ENCODE results near the gene DOCK1.

The DOCK1 gene

DNA sequence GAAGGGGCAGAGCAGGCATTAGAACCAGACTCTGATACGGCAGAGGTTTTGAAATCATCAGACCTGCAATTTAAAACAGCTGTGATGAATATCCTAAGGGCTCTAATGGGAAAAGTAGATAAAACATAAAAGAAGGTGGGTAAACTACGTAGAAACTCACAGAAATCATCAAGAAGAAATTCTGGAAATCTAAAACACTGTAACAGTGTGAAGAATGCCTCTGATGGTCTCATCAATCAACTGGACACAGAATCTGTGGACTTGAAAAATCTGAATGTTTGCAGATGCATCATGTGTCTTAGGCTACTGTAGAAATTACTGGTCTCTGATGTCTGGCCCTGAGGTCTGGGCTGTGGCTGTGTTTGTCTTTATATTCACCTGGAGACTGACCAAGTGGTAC, 470.8 kb downstream of the DOCK1 start:
- DNase-seq = no peak

GRCh38 chr10:127378628-127379027, 473.4 kb downstream of the DOCK1 start:
- no peak for DNase-seq

GRCh38 chr10:127384532-127384931, 479.3 kb downstream of the DOCK1 start:
- no peak for DNase-seq

DNA sequence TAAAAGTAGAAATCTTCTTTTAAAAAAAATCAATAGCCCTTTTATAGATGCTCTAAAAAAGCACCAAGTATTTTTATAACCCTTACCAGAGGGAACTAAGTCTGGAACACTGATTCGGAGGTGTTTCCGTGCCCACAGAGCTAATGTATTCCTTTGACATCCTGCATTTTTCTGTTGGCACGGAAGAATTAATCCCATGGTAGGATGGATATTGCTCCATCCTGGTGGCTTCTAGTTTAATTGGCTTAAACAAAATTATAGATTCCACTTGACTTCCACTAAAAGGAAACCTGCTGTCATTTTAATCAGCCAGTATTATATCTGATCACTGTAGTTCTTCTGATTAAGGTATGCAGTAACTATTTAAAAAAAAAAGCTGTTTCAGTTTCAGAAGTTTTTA, 479.8 kb downstream of the DOCK1 start:
- no peak for DNase-seq

DNA sequence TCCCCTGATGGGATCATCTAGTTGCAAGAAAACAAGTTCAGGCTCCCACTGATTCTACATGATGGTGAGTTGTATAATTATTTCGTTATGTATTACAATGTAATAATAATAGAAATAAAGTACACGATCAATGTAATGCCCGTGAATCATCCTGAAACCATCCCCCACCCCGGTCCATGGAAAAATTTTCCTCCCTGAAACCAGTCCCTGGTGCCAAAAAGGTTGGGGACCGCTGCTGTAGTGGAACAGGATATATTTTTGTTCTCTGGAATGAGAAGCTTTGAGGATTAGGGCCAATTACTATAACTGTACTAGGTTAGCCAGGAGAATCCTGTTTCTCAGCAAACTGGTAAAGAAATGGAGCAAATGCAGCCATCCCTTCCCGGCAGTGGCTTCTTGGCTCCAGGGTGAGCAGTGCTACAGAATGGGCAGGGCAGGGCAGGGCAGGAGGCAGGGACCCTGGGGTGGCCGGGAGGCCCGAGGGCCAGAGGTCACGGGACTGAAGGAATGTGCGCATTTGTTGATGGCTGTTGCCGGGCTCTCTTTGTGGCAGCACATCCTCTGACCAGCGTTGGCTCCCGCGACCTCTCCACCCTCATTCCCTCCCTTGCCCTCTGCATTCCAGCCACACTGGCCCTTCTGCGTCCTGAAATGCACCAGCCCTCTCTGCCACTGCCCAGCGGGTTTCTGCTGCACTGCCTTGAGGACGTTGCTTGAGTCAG, 481.5 kb downstream of the DOCK1 start:
- no peak for DNase-seq

GRCh38 chr10:127391875-127392274, 486.6 kb downstream of the DOCK1 start:
- DNase-seq = no peak

- no peak for DNase-seq
These were observed 487.4 kb downstream of the DOCK1 start for GRCh38 chr10:127392351-127393235.

DNA sequence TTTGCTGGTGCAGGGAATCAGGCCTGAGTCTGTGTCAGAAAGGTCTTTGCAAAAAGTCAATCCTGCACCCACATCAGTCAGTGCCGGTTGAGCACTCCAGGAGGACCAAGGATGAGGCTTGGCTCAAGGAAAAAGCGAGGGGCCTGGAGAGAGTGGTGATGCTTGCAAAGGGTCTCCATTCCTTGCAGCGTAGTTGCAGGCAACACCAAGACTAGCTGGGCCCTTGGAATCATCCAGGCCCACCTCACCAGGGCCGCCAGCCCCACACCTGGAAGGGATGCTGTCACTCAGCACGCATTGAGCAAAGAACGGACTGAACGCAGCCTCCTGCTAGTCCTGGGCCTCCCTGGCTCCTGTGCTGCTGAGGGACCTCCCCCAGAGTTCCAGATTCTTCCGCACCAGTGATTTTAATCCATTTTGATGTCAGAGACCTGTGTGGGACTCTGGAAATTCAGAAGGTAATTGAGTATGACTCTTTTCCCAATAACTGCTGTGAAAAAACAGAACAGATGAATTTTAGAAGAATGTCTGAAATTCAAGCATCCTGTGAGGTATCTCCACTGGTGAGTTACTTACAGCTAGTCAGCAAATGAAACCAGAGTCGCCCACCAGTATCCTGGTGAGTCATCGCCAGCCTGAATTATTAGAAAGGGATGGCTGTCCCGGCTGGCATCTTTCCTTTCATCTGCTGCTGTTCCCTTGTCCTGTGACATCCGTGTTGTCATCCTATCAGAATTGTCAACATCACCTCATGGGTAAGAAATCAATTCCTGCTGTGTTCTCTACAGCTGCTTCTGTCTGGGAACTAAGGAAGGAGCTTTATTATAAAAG, 493.1 kb downstream of the DOCK1 start:
- DNase-seq = no peak

- DNase-seq = no peak
These were observed 493.7 kb downstream of the DOCK1 start for GRCh38 chr10:127398971-127399365.

GRCh38 chr10:127399668-127400067, 494.4 kb downstream of the DOCK1 start:
- no peak for DNase-seq

DNA sequence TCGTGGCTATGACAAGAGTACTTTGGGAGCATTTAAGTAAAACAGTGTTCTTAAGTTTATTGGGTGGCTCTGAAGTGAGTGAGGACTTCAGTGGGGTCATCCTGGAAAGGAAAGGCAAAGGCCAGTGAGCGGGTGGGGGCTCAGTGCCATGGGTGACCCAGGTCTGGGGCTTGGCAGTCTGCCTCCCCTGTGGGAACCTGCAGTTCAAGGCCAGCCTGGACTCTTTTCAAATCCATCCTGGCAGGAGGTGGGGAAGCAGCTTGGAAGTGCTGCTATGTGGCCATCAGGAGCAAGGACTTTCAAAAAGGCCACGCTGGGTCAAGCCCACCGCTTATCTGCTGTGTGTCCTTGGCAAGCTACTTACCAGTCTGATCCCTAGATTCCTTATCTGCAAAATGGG, 495.0 kb downstream of the DOCK1 start:
- DNase-seq = no peak

GRCh38 chr10:127402596-127403409, 497.6 kb downstream of the DOCK1 start:
- DNase-seq = no peak

DNA sequence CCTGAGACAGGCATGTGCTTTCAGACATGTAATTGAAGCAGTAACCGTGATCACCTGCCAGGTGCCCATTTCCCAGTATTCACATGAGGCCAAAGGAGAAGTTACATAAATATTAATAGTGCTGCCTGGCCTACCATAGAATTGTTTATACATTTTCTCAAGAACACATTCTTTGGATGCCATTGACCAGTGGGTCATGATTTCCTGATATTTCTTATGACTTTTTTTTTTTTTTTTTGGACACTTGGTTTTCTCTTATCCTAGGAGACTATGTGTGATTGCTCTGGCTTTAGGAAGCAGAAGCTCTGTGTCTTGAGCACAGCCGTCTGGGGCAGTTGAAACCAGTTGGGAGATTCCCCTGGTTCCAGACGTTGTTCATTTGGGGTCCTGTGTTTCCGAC, 500.0 kb downstream of the DOCK1 start:
- no peak for DNase-seq

DNA sequence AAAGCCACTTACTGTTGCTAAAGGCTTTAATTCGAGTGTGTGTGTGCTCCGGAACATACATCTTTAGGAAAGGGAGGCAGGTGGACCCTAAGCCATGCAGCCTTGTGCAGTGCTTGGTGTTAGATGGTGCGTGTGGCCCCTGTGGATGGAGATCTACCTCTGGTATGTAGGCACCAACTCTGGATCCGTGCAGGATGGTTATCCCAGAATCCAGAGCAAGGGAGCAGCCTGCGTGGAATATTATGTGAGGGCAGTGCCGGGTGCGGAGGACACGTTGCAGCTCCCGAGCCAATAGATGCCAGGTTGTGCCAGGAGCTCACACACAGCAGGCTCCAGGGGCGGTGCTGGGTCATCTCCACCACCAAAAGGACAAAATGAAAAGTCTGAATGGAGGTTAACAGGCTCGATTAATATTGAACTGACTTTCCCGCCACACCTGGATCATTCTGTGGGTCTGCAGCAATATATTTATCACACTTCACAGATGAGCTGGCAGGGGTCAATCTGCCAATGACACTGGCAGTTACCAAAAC, 500.9 kb downstream of the DOCK1 start:
- no peak for DNase-seq

DNA sequence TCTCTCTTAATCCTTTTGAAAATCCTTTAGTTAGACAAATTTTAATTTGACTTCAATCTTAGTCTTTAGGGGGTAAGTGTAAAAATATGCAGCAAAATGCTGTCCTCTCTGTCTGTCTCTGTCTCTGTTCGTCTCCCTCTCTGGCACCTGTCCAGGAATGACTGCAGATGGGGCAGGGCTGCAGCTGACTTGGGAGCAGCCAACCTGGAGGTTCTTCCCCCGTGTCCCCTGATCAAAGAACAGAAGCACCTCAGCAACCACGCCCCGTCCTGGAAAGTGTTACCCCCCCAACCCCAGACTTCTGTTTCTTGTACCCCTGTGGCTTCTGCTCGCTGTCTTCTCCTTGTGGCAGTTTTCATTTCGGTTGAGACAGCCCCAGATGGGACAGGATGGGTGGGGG, 502.3 kb downstream of the DOCK1 start:
- no peak for DNase-seq

GRCh38 chr10:127408112-127408710, 503.0 kb downstream of the DOCK1 start:
- no peak for DNase-seq

DNA sequence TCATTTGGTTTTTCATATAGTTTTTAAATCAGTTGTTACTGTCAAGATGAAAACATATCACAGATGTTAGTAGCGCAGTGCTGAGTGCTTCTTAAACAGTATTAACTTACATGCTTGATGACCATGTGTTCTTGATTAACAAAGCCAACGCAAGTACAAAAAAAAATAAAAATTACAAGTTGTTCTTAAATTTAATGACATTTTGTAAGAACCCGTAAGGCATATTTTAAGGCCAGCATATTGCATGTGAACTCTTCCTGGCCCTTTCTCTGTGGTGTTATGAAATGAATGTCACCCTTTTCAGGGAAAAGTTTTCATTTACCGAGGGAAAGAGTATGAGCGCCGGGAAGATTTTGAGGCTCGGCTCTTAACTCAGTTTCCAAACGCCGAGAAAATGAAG, 503.5 kb downstream of the DOCK1 start:
- DNase-seq = no peak

DNA sequence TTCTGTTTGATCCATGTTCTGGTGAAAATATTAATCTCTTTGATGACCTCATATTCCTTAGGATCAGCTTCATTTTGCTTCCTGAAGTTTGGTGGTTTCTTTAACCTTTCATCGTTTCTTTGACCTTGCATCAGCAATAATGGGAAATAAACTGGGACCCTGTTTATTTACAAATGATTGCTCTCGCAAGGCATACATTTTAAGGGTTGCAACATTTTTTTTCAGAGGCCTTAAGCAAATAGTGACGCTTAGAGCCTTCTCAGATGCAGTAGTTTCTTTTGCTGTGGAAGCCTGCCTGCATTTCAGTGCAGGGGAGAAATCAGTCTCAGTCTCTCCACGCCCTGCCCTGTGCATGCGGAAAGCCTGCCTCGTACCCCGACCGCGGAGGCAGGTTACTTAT, 504.8 kb downstream of the DOCK1 start:
- DNase-seq = no peak

DNA sequence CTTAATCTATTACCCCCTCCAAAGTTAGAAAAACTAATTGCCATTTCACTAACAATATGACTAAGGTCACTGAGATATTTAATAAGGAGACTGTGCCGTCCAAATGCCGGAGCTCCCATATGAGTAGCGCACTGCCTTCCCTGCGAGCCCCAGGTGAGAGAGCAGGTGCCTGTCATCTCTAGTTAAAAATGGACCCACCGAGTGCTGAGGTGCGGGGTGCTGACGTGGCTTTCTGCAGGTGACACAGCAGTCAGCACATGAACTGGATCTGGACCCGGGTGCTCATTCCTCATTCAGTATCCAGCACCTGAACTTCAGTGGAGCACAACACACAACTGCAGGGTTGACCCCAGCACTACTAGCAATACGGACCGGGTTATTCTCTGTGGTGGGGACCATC, 505.8 kb downstream of the DOCK1 start:
- DNase-seq = no peak

DNA sequence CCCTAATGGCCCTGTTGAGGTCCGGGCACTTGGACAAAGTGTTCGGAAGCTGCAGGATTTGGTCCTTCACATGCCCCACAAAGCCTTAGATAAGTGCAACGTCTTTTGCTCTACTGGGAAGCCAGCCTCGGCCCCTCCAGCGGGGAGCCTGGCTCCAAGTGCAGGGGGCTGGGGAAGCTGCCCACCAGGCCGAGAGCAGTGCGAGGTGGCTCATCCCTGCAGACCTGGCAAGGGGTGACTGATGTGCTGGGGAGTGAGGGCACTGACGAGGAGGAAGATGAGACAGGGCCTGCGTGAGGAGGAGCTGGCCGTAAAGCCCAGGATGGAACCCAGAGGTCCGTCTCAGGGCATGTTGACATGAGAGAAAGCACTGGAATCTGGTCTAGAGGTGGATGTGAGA, 508.1 kb downstream of the DOCK1 start:
- no peak for DNase-seq

- DNase-seq = no peak
These were observed 508.8 kb downstream of the DOCK1 start for GRCh38 chr10:127414024-127414423.

DNA sequence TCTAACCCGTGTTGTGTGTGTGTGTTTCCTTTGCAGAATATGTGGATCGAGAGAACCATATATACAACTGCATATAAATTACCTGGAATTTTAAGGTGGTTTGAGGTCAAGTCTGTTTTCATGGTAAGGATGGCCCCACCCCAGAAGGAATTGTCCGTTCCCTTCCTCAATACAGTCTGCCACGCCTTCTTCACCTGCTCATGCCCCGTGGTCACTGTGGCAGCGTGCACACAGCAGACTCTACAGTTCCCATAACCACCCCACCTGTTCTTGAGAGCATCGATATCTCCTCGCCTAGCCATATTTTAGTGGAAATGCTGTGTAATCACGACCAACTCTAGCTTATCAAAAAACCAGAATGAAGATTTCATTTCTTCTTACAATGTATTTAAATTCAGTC, 509.9 kb downstream of the DOCK1 start:
- DNase-seq = no peak
